Measurements from ENCODE around the gene ZNF610.

DNA sequence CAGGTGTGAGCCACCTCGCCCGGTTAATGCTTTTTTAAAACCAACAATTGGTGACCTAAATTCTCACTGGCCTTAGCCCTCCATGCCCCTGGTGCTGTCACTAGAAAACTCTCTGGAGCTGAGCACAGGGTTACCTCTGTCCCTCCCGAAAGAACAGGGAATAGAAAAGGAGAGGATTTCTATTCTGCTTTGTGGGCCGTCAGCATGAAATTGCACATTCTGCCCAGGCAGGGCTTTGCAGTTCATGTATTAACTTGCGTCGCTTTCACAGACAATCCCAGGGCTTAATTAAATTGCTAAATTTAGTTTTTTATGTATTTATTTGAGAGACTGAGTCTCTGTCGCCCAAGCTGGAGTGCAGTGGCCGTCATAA lies 39.7 kb upstream of the ZNF610 start:
- TF ChIP-seq, protein P1, sequence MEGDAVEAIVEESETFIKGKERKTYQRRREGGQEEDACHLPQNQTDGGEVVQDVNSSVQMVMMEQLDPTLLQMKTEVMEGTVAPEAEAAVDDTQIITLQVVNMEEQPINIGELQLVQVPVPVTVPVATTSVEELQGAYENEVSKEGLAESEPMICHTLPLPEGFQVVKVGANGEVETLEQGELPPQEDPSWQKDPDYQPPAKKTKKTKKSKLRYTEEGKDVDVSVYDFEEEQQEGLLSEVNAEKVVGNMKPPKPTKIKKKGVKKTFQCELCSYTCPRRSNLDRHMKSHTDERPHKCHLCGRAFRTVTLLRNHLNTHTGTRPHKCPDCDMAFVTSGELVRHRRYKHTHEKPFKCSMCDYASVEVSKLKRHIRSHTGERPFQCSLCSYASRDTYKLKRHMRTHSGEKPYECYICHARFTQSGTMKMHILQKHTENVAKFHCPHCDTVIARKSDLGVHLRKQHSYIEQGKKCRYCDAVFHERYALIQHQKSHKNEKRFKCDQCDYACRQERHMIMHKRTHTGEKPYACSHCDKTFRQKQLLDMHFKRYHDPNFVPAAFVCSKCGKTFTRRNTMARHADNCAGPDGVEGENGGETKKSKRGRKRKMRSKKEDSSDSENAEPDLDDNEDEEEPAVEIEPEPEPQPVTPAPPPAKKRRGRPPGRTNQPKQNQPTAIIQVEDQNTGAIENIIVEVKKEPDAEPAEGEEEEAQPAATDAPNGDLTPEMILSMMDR (IDR thresholded peaks at IDR 0.05), result no peak
- TF ChIP-seq POLR2A (IDR thresholded peaks at IDR 0.05), result no peak

Measured in upper lobe of left lung (tissue), 4 donors.